DND-41 (cell line): ENCODE data around the gene EXOC8.

Experiments
- EZH2 ChIP-seq: IDR thresholded peaks from 3 replicates; pipeline ENCODE4 v1.6.1; 2012; ENCODE audit warnings: borderline replicate concordance, low read depth, mild to moderate bottlenecking, moderate library complexity, low read length, inconsistent platforms; ENCODE audit not compliant: severe bottlenecking
- TF ChIP-seq, protein P1 (sequence below): IDR thresholded peaks from 2 replicates; pipeline ENCODE4 v1.5.1; 2012; ENCODE audit warnings: borderline replicate concordance, low read length, moderate library complexity, mild to moderate bottlenecking; ENCODE audit not compliant: poor library complexity, severe bottlenecking; ENCODE audit errors: extremely low read depth

DNA sequence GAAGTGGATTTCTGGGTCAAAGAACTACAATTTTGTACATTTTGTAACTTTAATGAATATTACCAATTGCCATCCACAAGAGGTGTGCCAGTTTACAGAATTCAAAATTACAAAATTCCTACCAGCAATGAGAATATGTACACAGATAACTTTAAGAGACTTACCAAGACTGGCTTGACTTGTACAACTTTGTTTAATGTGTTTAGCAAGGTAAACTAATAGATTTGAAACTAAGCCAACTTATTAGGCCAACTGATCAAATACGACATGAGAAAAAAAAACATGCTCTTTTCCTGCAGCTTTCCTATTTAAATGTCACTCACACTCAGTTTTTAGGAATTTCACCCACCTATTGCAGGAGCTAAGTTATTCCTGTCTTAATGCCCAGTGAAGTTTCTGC lies 11.4 kb downstream of the EXOC8 start:
- TF ChIP-seq, protein P1, sequence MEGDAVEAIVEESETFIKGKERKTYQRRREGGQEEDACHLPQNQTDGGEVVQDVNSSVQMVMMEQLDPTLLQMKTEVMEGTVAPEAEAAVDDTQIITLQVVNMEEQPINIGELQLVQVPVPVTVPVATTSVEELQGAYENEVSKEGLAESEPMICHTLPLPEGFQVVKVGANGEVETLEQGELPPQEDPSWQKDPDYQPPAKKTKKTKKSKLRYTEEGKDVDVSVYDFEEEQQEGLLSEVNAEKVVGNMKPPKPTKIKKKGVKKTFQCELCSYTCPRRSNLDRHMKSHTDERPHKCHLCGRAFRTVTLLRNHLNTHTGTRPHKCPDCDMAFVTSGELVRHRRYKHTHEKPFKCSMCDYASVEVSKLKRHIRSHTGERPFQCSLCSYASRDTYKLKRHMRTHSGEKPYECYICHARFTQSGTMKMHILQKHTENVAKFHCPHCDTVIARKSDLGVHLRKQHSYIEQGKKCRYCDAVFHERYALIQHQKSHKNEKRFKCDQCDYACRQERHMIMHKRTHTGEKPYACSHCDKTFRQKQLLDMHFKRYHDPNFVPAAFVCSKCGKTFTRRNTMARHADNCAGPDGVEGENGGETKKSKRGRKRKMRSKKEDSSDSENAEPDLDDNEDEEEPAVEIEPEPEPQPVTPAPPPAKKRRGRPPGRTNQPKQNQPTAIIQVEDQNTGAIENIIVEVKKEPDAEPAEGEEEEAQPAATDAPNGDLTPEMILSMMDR = no peak
- no peak for TF ChIP-seq EZH2
